Retina (tissue), 1 donor: ENCODE results near the gene UAP1L1.
"Not testable (repeated sequence)": the region's sequence is repeated elsewhere in the genome, so short reads cannot be mapped to it uniquely, and the experiment has no call there.

Experiments
- DNase-seq: peaks from one replicate; pipeline ENCODE4 v3.0.0-alpha.2; 2016

UAP1L1 gene

DNA sequence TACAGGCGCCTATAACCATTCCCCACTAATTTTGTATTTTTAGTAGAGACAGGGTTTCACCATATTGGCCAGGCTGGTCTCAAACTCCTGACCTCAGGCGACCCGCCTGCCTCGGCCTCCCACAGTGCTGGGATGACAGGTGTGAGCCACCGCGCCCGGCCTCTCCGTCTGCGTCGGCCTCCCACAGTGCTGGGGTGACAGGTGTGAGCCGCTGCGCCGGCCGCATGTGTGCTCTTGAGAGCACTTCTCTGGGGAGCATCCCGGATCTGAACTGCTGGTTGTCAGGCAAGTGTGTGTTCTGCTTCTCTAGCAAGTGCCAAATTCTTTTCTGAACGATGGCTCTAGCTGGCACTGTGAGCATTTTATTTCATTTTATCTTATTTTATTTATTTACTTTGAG lies 19.8 kb upstream of the UAP1L1 start:
- DNase-seq, result no peak

DNA sequence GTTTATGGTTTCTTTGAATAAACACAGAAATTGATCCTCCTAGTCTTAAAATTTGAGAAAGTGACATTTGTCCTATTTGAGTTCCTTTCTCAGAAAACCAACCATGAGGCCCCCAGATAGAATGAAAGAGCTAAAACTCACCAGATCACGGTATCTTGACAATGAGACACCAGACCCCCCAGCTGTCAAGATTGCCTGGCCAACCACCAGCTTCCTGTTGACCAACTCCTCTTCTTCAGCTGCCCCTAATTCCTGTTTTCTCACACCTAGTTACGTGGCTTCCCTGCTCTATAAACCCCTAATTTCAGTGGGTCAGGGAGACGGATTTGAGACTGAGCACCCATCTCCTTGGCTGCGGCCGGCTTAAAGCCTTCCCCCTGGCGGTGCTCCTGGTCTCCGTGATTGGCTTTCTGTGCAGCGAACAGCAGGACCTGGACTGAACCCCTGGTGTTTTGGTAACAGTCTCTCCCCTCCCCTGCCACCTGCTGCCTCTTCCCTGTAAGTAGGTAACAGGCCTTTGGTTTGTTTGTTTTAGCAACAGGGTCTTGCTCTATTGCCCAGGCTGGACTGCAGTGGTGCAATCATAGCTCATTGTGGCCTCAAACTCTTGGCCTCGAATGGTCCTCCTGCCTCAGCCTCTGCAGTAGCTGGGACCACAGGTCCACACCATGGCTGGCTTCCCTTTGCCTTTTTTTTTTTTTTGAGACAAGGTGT lies 18.6 kb upstream of the UAP1L1 start:
- no peak for DNase-seq

DNA sequence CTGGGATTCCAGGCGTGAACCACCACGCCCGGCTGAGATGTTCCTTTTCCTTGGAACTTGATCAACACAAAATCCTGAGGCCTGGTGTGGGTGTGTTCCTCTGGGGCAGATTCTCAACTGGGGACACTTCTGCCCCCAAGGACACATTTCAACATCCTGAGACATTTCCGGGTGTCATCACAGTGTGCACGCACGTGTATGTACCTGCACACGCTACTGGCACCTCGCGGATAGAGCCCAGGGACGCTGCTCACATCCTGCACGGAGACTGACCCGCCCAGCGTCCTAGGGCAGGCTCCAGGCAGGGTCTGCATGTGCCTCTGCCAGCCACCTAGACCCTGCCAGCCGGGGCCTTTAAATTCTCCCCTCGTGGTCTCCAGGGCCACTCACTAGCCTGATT lies 14.9 kb upstream of the UAP1L1 start:
- DNase-seq, result no peak

DNA sequence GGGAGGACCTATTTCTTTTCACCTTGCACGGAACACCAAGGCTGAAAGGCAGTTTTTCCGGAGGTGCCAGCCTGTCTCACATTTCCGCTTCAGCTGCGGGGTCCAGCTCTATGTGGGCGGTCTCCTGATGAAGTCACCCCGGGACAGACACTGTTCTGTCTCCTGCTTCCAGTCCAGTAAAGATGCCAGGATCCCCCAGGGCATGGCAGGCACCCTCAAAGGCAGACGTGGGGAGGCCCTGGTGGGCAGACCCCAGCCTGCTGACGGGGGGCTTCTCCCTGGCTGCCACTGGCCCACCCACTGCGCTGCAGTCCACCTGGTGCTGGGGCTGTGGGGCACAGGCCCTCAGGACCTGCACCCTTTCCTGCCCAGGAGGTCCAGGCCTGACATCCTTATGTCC lies 14.5 kb upstream of the UAP1L1 start:
- DNase-seq, result not testable (repeated sequence)

DNA sequence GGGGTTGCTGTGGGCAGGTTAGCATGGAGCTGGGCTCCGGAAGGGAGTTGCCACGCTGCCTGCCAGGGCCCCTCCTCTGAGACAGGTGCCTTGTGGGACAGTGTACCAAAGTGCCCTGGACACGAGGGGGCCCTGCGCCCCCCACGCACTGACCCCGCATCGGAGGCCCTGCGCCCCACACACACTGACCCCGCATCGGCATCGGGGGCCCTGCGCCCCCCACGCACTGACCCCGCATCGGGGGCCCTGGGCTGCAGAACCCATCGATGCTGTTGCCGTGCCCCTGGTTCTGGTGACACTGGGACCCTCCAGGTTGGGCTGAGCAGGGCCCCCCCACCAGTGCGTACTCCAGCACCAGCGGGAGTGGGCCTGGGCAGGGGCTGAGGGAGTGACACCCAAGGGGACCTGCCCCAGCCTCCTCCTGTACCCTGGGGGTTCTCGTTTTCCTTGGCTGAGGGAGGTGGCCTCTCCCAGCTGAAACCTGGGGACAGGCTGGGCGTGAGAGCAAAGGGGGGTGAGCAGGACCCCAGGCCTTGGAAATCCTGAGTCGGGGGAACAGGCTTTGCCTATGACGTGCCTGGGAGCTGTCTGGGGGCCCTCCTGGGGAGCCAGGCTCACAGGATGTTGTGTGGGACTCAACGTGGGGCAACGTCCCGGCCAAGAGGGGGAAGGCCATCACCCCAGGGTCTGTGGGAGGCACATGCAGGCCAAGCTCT lies 13.8 kb upstream of the UAP1L1 start:
- DNase-seq, result no peak

DNA sequence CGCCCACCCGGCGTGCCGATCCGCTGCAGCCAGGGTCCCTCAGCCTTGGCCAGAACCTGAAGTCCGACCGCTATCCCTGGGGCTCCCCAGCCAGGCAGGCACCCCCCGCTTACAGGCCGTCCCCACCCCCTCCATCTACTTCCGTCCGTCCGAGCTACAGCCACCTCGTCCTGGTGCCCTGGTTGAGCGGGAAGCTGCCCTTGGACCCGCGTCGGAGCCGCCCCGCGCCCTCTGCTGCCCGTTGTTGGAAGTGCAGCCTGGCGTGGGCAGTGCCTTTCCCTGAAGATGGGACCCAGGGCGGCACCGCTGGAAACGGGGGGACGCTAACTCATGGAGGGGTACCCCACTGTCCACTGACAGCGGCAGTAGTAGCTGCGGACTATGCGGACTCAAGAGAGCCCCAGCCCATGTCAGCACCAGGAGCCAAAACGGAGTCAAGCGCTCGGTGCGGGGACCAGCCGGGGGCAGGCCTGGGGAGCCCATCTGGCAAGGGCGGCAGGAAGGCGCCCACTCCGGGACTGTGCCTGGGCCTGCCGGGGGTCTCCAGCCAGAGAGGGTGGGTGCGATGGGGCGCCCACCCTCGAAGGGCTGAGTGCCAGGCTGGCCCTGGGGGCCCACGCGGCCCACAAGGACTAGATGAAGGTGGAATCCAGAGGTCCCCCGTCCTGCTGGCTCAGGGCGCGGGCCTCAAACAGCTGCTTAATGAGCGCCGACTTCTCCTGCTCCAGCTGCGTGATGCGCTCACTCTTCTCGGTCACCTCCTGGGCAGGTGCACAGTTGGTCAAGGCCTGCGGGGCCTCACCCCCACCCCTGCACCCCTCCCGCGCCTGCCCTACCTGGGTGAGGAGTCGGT lies 13.1 kb upstream of the UAP1L1 start:
- peak; percentile 79 for DNase-seq

DNA sequence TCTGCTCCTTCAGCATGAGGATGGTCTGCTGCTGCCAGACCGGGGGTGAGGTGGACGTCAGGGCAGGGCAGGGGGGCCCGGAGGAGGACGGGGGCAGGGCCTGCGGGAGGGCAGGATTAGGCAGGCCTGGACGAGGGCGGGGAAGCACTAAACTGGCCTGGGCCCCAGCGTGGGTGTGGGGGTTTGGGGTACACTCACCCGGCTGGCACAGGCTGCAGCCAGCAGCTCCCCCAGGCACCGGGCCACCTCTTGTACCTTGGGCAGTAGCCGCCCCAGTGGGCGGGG lies 12.5 kb upstream of the UAP1L1 start:
- no peak for DNase-seq

DNA sequence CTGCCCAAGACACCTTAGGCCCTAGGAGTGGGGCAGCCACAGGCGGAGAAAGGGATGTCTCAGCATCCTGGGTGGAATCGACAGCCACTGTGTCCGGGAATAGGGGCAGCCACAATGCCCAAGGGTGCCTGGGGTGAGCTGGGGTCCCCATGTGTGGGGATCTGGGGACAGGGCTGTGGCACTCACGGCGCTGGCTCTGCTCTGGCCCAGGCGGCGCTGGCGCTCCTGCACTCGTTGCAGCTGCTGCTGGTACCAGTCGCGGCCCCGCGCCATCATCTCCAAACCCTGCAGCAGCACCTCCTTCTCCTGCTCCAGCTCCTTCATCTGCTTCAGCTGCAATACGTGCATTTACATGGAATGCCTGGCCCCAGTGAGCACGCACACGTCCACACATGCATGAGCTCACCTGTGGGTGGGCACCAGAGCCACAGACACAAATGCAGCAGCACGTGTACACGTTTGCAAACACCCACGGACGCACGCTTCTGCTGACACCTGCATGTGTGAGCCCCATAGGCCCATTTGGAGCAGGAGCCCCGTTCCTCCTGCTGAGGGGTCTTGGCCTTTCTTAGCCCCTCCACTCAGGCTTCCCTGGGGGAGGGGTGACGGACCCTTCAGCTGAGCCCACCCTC lies 11.9 kb upstream of the UAP1L1 start:
- no peak for DNase-seq

DNA sequence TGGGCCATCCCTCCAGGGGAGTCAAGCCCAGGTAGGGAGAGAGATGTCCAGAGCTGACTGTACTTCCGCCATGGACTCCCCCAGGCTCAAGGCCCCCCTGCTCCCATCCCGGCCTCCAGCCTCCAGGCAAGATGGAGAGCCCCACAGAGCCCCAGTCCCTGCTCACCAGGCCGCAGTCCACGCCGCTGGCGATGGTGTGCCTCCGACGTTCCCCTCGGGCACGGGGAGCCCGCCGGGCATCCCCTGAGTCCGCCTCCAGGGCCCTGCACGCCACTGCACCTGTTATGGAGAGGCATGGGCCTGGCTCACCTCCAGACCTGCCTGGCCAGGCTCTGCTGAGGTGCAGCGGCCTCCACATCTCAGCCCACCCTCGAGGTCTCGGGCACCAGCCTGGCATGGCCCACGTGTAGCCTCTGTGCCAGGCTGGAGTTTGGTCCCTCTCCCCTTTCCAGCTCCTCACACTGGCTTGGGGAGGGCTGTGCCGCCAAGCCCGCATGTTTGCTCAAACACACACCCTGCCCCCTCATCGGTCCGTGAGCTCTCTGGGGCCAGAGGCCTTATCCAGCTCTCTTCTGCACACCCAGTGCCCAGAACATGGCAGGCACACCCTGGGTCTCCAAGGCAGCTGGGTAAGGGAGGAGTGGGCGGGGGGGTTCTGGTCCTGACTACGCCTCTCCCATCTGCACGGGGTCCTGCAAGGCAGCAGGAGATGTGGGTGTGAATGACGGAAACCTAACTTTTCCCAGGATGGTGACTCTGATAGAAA lies 11.0 kb upstream of the UAP1L1 start:
- no peak for DNase-seq

DNA sequence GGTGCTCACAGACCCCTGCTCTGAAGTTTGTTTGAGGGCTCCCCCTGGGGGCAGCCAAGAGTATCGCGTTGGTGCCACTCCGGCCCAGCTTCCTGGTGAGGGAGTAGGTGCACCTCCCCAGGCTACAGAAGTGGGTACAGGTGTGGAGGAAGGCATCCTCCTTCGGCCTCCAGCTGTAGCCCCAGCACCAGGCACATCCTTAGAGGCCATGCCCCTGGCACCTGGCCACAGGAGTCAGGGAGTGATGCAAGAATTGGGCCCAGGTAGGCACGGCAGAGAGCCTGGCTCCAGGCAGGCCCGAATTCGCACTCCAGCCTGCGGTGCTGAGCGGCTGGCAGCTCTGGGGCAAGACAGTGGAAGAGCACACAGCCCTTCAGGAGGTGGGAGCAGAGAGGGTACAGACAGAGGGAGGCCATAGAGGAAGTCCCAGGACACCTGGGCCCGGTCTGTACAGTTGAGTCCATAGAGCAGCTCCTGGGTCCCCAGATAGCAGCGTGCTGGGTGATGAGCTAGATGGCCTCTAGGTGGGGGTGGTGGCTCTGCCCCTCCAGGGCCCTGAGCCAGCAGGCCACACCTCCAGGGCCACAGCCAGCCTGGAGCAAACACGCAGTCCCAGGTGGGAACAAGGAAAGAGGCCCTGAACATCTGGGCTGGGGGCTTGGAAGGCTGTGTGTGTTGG lies 9.3 kb upstream of the UAP1L1 start:
- peak; percentile 75 for DNase-seq

DNA sequence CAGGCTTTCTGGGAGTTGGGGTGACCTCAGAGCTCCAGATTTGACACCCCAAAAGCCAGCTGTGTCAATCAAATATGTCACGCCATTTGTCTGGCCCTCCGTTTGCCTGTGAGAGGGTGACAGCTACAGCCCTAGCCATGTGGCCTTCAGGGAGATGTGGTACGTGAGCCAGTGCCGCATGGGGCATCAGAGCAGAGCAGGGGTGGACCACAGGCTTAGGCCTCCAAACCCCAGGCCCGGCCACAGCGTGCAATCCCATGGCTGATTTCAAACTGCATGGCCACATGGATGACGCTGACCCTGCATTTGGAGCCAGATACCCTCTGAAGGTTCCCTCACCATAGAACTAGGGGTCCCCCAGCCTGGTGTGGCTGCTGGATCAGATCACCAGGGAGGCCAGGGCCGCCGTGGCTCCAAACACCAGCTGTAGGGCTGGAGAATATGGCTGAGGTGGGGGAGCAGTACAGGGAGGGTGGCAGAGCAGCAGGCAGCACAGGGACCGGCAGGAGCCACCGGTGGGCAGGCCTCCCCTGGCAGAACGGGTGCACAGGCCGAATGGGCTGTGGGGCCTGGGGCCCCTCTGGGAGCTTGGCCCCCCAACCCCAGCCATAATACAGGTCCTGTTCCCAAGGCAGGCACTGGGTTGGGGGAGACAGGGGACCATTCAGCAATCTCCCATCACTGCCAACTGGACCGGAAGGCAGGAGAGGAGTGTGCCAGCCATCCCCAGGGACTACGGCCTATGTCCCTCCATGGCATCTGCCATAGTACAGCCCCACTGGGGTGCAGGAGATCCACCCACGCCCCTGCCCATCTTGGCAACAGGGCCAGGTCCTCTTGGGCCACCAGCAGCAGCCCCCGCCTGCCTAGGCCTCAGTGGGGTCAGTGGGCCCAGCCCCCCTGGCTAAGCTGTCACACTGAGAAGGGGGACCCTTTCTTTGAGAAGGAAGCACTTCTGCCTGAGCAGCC lies 8.5 kb upstream of the UAP1L1 start:
- DNase-seq, result no peak

DNA sequence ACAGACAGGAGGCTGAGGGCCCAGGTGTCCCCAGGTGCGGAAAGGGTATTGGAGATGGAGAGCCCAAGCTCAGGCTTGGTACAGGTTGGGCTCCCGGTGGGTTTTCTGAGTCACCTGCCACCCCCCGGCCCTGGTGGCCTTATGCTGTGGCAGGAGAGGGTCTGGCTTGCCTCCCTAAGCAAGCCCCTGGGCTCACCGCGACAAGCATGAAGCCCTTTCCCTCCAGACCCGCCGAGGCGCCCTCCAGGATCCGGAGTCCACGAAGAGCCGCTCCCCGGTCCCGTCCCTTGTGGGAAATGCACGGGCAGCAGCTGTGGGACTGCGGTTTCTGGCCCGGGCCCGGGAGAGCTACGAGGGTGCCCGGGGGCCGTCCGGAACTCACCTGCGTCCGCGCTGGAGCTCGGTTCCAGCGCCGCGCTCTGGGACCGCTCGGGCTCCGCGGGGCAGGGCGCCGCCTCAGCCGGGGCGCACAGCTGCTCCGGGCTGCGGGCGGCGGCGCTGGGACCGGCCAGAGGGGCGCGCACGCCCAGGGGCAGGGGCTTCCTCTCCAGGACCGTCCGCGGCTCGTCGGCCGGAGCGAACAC lies 7.7 kb upstream of the UAP1L1 start:
- no peak for DNase-seq

DNA sequence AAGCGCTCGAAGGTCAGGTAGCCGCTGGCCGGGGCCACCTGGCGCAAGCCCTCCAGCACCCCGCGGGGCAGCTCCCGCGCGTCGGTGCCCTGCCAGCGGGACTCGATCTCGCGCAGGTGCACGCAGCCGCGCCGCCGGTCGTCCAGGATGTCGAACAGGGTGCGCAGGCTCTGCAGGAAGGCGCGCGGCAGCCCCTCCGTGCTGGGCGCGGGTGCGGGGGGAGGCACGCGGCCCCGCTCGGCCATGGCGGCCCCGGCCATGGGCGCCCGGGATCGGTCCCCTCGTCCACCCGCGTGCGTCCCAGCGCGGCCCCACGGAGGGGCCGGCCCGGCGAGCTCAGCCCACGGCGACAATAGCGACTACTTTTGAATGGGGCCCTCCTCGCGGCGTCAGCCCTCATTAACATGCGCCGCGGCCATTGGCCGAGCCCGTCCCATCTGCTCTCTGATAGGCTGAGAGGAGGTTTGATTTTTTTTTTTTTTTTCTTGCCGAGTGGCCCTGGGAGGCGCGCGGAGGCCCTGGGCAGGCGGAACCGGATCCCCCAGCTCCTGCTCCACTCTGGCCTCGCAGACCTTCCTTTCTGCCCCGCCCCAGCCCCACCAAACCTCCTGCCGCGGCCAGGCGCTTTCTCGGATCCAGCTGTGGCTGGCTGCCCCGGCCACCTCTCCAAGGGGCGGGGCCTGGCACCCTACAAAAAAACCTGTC lies 7.0 kb upstream of the UAP1L1 start, which contains the start of gene SAPCD2:
TSS of gene SAPCD2 (minus strand) at position 357 of the 705 bp plus-strand sequence. CDS start at position 260, 97 bp downstream.
- peak; percentile 92 for DNase-seq

DNA sequence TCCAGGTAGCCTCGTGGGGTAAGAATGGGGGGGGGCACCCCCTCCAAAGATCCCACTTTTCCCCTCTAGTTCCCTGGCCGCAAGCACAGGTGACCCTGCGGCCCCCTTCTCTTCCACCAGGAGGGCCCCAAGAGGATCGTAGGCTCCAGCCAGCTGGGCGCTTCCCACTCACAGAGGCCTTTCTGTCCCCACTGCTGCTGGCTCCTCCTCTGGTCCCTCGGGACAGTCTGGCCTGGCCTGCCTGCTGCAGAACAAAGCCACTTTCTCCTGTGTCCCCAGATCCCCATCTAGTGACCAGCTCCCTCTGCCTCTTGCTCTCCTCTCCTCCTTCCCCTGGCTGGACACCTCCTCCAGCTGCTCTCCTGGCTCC lies 6.4 kb upstream of the UAP1L1 start:
- DNase-seq, result no peak

DNA sequence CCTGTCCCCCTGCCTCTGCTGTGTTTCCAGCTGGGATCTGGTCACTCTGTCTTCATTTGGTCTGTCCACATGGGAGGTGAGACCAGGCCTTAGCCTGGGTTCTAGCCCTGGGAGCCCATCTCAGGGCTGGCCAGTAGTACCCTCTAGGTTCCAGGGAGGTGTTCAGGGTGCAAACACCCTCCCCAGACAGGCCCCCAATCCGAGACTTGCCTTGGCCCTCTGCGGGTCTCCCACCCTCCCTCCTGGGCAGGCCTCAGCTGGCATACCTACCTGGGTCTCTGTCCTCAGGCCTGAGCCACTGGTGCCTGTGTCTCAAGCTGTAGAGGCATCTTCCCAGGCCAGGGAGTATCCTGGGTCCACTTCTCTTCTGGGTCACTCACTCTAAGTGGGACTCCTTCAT lies 6.0 kb upstream of the UAP1L1 start:
- no peak for DNase-seq

DNA sequence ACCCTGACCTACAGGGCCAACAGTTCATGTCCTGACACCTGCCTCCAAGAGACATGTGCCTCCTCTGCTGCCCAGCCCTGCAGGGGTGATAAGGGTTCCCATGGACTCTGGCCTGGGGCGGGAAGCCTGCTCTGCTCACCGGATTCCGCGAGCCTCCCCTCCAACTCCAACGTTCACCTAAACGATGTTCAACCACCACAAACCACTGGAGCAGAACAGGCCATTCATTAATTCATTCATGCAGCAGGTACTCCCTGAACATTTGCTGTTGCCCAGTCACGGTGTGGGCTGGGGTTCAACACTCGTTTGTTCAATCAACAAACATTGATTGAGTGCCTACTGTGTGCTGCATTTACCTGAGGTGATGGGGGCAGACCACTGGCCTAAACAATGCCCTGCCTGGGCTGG lies 3.3 kb upstream of the UAP1L1 start:
- DNase-seq, result no peak

DNA sequence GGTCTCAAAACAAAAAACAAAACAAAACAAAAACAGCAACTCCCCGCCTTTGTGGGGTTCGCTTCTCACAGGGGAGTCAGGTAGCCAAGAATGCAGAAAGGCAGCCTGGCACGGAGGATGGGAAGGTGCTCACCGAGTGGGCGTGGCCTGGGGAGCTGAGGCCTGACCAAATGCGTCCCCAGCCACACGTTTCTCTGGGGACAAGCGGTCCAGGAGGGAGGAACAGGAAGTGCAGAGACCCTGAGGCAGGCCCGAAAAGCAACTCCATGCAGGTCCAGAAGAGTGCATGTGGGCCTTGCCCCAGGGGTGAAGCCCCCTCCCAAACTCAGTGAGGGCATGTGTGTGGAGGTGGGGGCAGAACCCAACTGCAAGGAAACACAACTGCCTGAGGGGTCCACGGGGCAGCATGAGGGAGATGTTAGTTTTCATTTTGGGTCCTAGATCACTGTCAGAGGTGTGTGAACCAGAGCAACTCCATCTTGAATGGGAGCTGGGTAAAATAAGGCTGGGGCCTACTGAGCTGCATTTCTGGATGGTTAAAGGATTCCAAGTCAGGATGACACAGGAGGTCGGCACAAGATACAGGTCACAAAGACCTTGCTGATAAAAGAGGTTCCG lies 2.6 kb upstream of the UAP1L1 start:
- DNase-seq, result no peak

DNA sequence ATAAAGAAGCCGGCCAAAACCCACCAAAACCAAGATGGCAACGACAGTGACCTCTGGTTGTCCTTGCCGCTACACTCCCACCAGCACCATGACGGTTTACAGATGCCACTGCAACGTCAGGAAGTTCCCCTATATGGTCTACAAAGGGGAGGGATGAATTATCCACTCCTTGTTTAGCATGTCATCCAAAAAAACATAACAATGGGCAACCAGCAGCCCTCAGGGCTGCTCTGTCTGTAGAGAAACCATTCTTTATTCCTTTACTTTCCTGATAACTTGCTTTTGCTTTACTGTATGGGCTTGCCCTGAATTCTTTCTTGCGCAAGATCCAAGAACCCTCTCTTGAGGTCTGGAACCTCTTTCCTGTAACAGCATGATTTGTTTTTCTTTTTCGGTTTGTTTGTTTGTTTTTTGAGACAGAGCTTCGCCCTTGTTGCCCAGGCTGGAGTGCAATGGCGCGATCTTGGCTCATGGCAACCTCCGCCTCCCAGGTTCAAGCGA lies 2.0 kb upstream of the UAP1L1 start:
- no peak for DNase-seq

DNA sequence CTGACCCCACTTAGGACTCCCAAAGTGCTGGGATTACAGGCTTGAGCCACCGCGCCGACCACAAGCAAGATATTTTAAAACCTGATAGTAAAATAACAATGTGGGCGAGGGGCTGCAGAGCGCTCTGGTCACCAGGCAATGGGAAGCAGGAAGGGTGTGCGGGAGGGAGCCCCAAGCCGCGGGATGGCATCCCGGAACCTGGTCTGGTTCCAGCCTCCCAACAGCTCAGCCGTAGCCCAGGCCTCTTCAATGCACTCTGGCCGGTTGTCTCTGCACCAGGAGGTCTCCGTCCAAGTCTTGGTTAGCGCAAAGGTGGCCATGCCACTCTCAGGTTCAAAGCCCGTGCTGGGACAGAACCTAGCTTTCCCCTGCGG lies 694 bp upstream of the UAP1L1 start:
- no peak for DNase-seq
